Naive thymus-derived CD8-positive, alpha-beta T cell (primary cell): ENCODE data around the gene ANP32B. TPM values are rescaled to one million over a fixed set of nuclear protein-coding genes. Genes with fewer than 3 reads are reported as not detected.

ENCODE experiments used
- ATAC-seq, 2 donors: fragments of 150-1000 bp; cut with Tn5 transposase in 1 of 2; sonication (Bioruptor Pico), chemical (Tn5 transposase) in 1 of 2; 1 replicate in 1 of 2; 2 replicates in 1 of 2; pipeline ENCODE4 v1.10.0; 2021; ENCODE audit warnings: mild to moderate bottlenecking in 2 of 2, moderate library complexity in 2 of 2
- POLR2A ChIA-PET: fragments of 350-600 bp; sonication (Branson Sonifier 250); formaldehyde crosslinking; loops from one replicate; lab custom pipeline; 2021; ENCODE audit warnings: antibody characterized with exemption; lab: Charles Lee
- DNase-seq, 10 donors: peaks; one replicate each; pipeline versions ENCODE4 v3.0.0 to v3.0.0-alpha.2; 2020 to 2022
- H3K27ac Mint-ChIP-seq, 10 donors: one replicate each; pipeline ENCODE4 v1.8.0; 2020 to 2022; ENCODE audit warnings: mild to moderate bottlenecking in 10 of 10, mixed read lengths in 10 of 10, moderate library complexity in 4 of 10, inconsistent platforms in 1 of 10
- H3K27me3 Mint-ChIP-seq, 5 donors: one replicate each; pipeline ENCODE4 v1.8.0; 2021 to 2022; ENCODE audit warnings: mixed read lengths in 5 of 5
- H3K36me3 Mint-ChIP-seq, 3 donors: one replicate each; pipeline ENCODE4 v1.8.0; 2020 to 2022; ENCODE audit warnings: mixed read lengths in 3 of 3, mild to moderate bottlenecking in 2 of 3, inconsistent platforms in 1 of 3
- H3K4me1 Mint-ChIP-seq, 4 donors: one replicate each; pipeline ENCODE4 v1.8.0; 2021 to 2022; ENCODE audit warnings: mixed read lengths in 4 of 4
- H3K4me3 Mint-ChIP-seq, 10 donors: one replicate each; pipeline ENCODE4 v1.8.0; 2020 to 2022; ENCODE audit warnings: mild to moderate bottlenecking in 10 of 10, mixed read lengths in 10 of 10, moderate library complexity in 6 of 10, inconsistent platforms in 1 of 10
- H3K9me3 Mint-ChIP-seq, 9 donors: one replicate each; pipeline ENCODE4 v1.8.0; 2020 to 2022; ENCODE audit warnings: mixed read lengths in 9 of 9, mild to moderate bottlenecking in 3 of 9, inconsistent platforms in 1 of 9, moderate library complexity in 1 of 9
- polyA plus RNA-seq, 3 donors: library from polyadenylated mRNA; unstranded; fragments of 300-500 nt; fragmentation: Illumina TruSeq; gene quantifications; one replicate each; pipeline ENCODE4 v1.2.3, GENCODE V29; 2021
- total RNA-seq, 8 experiments: library from RNA in 2 of 8; stranded (reverse) in 2 of 8; gene quantifications; one replicate each; pipeline ENCODE4 v1.2.3 and lab custom pipeline; 2021 to 2026

Gene ANP32B
- total and polyA plus RNA-seq, 5 experiments from 2014 or later: 87.8 to 205 (median 110) TPM

- POLR2A ChIA-PET: interaction anchor here (0.5 to 2.8 kb wide), 16 partner anchors 12 to 203 kb away, joined by 3 to 37 read pairs (median 4); partner anchors contain the start of genes ANP32B, CORO2A, TBC1D2 and TRIM14
- peak within 1 kb of the TSS; percentile 88 to 98 (median 96) for H3K27ac Mint-ChIP-seq
- H3K36me3 Mint-ChIP-seq: peaks cover 0 to 10% (median 3%) of the 10 kb centered on the region in 3 donors
- H3K9me3 Mint-ChIP-seq: no peaks in the 10 kb centered on the region
- no peaks in the 10 kb centered on the region for H3K27me3 Mint-ChIP-seq
- H3K4me3 Mint-ChIP-seq: peak within 1 kb of the TSS; percentile 90 to 99 (median 96)
- DNase-seq (peak; percentile 86 to 95 (median 88)), ATAC-seq (peak; percentile 92 to 93)
- H3K4me1 Mint-ChIP-seq: peaks cover 8 to 35% (median 25%) of the 10 kb centered on the region in 4 donors
These were observed 73.4 kb downstream of the ANP32B start, which contains the start of gene NANS for GRCh38 chr9:98056269-98057137. Gene NANS (plus strand): TSS chr9:98056732. CDS start chr9:98056809, 77 bp downstream.

DNA sequence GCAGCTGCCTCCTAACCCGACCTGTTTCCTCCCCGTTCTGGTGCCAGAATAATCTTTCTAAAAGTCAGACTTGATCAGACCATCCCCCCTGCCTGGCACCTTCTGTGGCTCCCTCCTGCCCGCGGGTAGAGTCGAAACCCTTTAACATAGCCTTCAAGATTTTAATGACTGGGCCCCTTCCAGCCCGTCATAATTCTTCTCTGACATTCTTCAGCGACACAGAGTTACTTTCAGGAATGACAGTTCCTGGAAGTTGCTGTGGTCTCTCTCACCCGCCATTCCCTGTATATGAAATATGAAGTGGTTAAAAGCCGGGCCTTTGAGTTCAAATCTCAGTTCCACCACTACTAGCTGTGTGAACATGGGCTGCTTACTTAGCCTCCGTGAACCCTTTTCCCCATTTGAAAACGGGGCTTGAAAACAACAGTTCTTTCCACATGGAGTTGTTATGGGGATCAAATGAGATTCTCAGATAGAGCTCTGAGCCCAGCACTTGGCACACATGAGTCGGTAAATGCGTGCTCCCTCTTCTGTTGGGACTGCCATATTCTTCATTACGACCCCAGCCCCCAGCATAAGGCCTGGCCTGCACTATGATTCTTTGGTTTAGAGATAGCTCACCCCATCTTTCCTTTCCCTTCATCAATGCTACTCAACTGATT is 74.1 kb downstream of the ANP32B start:
- peak overlapping the region; percentile 90 to 99 (median 96) for H3K4me3 Mint-ChIP-seq
- ATAC-seq (no peak), DNase-seq (peak in 2 of 10 donors; percentile 12 to 14)
- H3K36me3 Mint-ChIP-seq: peaks cover 0 to 15% (median 3%) of the 10 kb centered on the region in 3 donors
- peaks cover 8 to 35% (median 25%) of the 10 kb centered on the region in 4 donors for H3K4me1 Mint-ChIP-seq
- H3K27me3 Mint-ChIP-seq: no peaks in the 10 kb centered on the region
- H3K27ac Mint-ChIP-seq: peak overlapping the region; percentile 88 to 98 (median 96)
- POLR2A ChIA-PET: interaction anchor here (0.5 to 2.8 kb wide), 10 partner anchors 13 to 199 kb away, joined by 3 to 37 read pairs (median 6); partner anchors contain the start of genes ANP32B, TBC1D2, TRIM14 and TRMO
- no peaks in the 10 kb centered on the region for H3K9me3 Mint-ChIP-seq

- no peaks in the 10 kb centered on the region for H3K9me3 Mint-ChIP-seq
- peaks cover 4 to 26% (median 15%) of the 10 kb centered on the region in 4 donors for H3K4me1 Mint-ChIP-seq
- H3K36me3 Mint-ChIP-seq: peaks cover 0 to 58% (median 8%) of the 10 kb centered on the region in 3 donors
- ATAC-seq: no peak
- H3K4me3 Mint-ChIP-seq: no peak overlapping the region
- no peak for DNase-seq
- no peaks in the 10 kb centered on the region for H3K27me3 Mint-ChIP-seq
- peak overlapping the region in 3 of 10 donors; percentile 11 to 32 (median 28) for H3K27ac Mint-ChIP-seq
- POLR2A ChIA-PET: interaction anchor here (0.7 kb wide), 2 partner anchors 139 to 243 kb away, joined by 3 read pairs; no protein-coding TSS in a partner anchor
These were observed 79.0 kb downstream of the ANP32B start for GRCh38 chr9:98062161-98062560.

DNA sequence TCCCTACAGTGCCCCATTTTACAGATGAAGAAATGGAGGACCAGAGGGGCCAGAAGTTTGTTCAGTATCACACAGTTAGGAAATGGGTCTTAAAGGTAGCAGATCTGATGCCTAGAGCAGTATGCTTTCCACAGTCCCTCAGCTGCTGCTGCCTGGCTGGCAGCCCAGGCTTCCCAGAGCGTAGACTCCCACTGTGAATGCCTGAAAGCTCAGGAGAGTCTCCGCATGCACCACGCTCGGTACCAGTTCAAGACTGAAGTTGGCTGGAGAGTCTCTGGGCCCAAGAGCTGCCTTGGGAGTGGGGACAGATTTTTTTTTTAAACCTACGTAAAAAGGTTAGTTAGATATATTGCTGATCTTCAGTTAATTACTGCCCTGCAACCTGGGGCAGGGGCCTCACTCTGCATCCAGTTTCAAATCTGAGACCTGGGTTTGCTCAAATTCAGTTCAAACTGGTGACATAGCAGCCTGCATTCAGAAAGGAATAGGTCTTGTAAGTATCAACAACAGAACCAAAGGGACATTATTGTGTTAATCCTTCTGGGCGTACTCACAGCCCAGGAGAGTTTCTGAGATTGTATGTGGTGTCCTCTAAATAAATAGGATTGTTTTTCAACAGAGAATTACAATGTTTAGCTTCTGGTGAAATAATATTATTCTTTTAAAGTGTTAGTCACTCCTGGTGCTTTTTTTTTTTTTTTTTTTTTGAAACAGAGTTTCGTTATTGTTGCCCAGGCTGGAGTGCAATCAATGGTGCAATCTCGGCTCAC is 81.7 kb downstream of the ANP32B start:
- Mint-ChIP-seq H3K27ac (no peak overlapping the region), H3K27me3 (no peaks in the 10 kb centered on the region), H3K36me3 (peaks cover 0 to 63% (median 8%) of the 10 kb centered on the region in 3 donors), H3K4me3 (no peak overlapping the region), H3K9me3 (no peaks in the 10 kb centered on the region), H3K4me1 (peaks cover under 1 to 11% (median 5%) of the 10 kb centered on the region in 4 donors)
- DNase-seq (no peak), ATAC-seq (no peak)
- POLR2A ChIA-PET: interaction anchor here (0.7 kb wide), 1 partner anchor 61 kb away, joined by 5 read pairs; no protein-coding TSS in a partner anchor

Other genes with a start within 250 kb of the ANP32B start
- gene FOXE1, start 130.1 kb upstream of the ANP32B start, total RNA-seq: not detected
- not detected for gene FOXE1, start 130.1 kb upstream of the ANP32B start, polyA plus RNA-seq
- gene TRMO, start 60.8 kb upstream of the ANP32B start, total RNA-seq: 10 to 100 TPM; 40.2 to 51.5 TPM
- 10 to 100 TPM; 11.7 to 18.0 (median 13.8) TPM for gene TRMO, start 60.8 kb upstream of the ANP32B start, polyA plus RNA-seq
- gene HEMGN, start 45.2 kb upstream of the ANP32B start, total RNA-seq: 1 to 10 TPM; 1.9 to 3.4 TPM
- 10 to 100 TPM in 1 of 3 donors, 1 to 10 TPM in 2; 7.6 to 11.0 (median 8.3) TPM for gene HEMGN, start 45.2 kb upstream of the ANP32B start, polyA plus RNA-seq
- gene NANS, start 73.4 kb downstream of the ANP32B start, total RNA-seq: 10 to 100 TPM; 15.0 to 15.7 TPM
- 10 to 100 TPM; 28.9 to 32.4 (median 30.9) TPM for gene NANS, start 73.4 kb downstream of the ANP32B start, polyA plus RNA-seq
- 10 to 100 TPM; 76.9 to 78.1 TPM for gene TRIM14, start 135.9 kb downstream of the ANP32B start, total RNA-seq
- 10 to 100 TPM; 48.7 to 84.0 (median 68.4) TPM for gene TRIM14, start 135.9 kb downstream of the ANP32B start, polyA plus RNA-seq
- gene CORO2A, start 209.3 kb downstream of the ANP32B start, total RNA-seq: 10 to 100 TPM in 1 of 2 experiments, 1 to 10 TPM in 1; 10.0 to 10.8 TPM
- 10 to 100 TPM in 1 of 3 donors, 1 to 10 TPM in 2; 5.2 to 11.7 (median 9.5) TPM for gene CORO2A, start 209.3 kb downstream of the ANP32B start, polyA plus RNA-seq